ENCODE data around the gene CEMP1.
"Not testable (repeated sequence)": the region's sequence is repeated elsewhere in the genome, so short reads cannot be mapped to it uniquely, and the experiment has no call there.

Gene CEMP1

DNA sequence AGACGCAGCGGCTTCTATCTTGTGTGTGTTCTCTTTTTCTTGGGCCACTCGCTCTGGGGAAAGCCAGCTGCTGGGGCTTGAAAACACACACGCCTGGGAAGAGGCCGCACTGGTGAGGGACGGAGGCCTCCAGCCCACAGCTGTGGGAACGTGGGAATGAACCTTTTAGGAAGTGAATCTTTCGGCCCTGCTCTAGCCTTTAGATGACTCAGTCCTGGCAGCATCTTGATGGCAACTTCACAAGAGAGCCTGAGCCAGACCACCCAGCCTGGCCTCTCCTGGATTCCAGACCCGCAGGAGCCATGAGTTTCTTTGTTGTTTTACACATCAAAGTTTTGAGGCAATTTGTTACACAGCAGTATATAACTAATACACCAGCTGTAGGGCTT is 4.4 kb upstream of the CEMP1 start:
- no peak for DNase-seq

DNA sequence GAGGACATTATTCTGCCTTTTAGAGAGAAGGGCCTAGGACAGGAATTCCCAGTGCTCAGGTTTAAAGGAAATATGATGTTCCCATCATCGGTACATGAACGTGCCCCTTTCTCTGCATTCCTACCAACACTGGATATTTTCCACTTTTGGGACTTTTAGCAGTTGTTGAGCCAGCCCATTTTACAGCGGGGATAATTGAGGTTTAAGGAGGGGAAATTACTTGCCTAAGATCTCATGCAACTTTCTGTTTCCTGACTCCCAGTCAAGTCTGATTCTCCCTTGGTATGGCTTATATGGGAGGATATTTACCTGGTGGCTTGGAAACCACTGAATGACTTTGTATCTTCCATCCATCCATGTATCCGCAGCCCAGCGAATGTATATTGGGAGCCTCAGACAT is 3.1 kb upstream of the CEMP1 start:
- DNase-seq, result not testable (repeated sequence)

DNA sequence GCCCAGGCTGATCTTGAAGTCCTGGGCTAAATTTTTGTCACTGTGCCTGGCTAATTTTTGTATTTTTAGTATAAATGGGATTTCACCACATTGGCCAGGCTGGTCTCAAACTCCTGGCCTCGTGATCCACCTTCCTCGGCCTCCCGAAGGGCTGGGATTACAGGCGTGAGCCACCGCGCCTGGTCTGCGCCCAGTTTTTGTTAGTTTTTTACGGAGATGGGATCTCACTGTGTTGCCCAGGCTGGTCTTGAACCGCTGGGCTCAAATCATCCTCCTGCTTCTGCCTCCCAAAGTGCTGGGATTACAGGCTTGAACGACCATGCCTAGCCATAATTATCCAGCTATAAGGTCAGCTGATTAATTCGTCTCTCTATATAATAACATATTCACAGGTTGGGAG is 2.7 kb upstream of the CEMP1 start:
- no peak for DNase-seq

DNA sequence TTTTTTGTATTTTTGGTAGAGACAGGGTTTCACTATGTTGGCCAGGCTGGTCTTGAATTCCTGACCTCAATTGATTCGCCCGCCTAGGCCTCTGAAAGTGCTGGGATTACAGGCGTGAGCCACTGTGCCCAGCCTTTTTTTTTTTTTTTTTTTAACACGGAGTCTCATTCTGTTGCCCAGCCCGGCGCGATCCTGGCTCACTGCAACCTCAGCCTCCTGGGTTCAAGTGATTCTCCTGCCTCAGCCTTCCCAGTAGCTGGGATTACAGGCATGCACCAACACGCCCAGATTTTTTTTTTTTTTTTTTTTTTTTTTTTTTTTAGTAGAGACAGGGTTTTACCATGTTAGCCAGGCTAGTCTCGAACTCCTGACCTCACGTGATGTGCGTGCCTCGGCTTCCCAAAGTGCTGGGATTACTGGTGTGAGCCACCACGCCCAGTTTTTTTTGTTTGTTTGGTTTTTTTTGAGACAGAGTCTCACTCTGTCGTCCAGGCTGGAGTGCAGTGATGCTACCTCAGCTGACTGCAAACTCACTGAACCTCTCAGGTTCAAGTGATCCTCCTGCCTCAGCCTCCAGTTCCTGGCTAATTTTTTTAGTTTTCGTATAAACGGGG is 2.0 kb upstream of the CEMP1 start:
- DNase-seq, result not testable (repeated sequence)

DNA sequence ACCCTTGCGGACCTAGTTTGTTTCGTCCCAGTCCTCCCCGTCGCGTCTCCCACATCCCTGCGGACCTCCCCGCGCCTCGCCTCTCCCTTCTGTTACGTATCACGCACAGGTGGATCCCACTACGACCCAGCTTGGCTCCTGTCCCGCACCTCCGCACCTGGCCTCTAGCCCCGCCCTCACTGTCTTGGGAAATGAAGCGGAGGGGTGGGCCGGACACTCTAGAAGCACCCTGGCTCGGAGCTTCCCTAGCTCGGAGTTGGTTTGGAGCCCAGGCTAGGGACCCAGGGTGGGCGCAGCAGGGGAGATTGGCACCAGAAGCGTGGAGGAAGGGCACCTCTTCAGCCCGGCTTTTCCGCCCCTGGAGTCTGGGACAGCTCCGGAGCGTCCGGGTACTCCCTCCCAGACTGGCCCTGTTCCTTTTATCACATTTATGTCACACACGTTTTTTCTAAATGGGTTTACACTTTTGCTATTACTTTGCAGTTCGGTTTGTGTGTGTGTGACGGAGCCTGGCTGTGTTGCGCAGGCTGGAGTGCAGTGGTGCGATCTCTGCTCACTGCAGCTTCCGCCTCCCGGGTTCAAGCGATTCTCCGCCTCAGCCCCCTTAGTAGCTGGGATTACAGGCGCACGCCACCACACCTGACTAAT is 1.4 kb upstream of the CEMP1 start:
- no peak for DNase-seq

GRCh38 chr16:2531696-2532493 is 687 bp upstream of the CEMP1 start:
- DNase-seq, result peak; percentile 82

DNA sequence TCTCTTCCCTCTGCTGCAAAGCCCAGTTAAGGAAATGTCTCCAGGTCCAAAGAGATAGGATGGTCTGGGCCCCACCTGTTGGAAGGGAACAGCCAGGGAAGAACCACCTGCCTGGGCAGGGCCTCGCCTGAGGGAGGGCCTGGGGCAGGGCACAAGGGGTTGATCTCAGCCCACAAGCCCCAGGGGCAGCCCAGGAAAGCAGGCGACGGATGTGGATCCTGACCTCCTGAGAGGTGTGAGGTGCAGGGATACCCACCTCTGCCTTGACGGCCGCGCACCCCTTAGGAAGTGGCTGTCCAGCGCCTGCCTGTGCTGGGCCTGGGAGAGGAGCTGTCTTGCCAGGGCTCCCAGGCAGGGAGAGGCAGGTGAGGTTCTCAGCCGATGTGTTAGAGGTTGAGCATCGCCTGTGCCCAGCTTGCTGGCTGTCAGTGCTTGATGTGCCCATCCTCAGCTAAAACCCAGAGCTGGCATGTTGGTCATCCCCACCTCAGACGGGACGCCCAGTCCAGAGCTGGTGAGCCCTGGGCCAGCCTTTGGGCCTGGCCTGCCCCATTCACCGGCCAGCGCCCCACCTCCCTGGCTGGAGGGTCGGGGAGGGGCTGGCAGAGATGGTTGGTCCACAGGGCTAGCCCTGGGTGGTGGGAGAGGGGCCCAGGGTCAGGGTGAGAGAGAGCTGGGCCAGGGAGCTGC is 434 bp downstream of the CEMP1 start:
- DNase-seq, result no peak

DNA sequence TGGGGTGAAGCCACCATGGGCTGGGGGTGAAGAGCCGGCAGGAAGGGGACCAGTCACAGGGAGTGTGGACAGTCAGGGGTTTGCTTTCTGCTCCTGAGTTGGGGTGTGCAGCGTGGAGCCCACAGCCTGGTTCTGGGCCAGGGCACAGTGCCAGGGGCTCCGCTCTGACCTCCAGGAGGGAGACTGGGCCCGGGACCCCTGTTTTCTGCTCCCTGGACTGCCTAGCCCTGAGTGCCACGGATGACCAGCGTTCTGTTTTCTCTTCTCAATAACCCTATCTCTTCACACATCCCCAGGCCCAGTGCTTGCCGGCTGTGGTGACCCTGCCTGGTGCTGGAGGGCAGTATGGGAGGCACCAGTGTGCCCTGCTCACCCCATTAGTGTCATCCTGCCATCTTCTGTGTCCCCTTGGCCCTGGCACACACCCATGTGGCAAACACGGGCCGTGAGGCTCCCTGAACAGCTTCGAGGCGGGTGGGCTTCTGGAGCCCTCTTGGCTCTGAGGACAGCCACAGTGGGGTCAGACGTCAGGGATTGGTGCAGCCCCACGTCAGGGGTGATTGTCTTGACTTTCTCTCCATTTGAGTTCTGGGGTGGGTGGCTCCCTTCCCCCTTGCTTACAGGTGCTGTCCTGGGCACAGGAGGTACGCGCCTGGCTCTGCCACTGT is 1.1 kb downstream of the CEMP1 start:
- no peak for DNase-seq

- DNase-seq, result no peak
Observed at GRCh38 chr16:2529061-2529931, 1.9 kb downstream of the CEMP1 start.

- DNase-seq, result no peak
Observed at GRCh38 chr16:2528161-2529060, 2.8 kb downstream of the CEMP1 start.

DNA sequence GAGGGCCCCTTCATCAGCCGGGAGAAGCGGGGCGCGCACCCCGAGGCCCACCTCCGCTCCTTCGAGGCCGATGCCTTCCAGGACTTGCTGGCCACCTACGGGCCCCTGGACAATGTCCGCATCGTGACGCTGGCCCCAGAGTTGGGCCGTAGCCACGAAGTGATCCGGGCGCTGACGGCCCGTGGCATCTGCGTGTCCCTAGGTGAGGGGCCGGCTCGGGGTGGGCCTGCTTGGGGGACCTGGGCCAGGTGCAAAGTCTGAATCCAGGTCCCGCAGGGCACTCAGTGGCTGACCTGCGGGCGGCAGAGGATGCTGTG is 3.5 kb downstream of the CEMP1 start:
- no peak for DNase-seq

DNA sequence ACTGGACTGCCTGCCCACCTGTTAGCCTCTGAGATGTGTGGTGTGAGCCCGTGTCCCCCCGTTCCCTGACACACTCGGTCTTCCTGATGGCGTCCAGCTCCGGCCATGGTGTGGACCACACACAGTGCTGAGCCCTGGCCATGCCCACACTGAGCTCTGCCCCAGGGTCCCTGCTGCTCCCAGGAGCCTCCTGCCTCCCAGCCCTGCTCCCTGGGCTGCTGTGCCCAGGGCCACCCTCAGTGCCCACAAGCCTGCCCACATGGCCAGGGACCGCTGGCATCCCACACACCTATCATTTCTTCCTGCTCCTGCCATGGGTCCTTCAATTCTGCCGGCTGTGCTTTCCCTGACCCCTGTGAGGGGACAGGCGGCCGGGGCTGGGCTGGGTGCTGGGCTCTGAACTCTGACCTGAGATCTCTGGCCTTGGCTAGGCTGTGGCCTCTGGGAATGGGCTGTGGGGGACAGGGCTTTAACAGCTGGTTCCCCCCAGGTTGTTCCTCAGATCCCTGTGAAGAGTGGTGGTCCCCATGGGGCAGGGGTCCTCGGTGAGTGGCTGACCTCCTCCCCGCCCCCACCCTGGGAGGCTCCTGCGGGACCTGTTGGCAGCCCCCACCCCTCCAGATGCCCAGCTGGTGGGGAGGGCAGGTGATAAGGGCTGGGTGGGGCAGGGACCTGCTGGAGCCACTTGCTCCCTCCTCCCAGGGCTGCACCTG is 4.0 kb downstream of the CEMP1 start:
- no peak for DNase-seq

DNA sequence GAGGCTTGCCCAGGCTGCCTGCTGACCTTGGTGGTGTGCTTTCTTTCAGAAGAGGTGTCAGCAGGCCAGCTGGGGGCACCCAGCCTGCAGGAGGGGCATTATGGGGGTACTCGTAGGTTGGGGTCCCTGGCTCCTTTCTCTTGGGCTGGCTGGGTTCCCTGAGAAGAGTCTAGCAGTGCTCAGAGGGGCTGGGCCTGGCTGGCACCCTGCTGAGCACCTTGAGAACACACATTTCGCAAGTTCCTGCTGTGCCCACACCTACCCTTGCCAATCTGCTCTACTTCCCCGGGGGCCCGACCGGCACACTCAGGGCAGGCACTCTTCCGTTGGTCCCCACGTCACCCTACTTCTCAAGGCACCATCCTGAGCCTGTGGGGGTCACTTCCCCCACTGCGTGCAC is 5.1 kb downstream of the CEMP1 start:
- DNase-seq, result no peak

- no peak for DNase-seq
Observed at GRCh38 chr16:2524339-2524938, 6.8 kb downstream of the CEMP1 start.

GRCh38 chr16:2523801-2524231 is 7.4 kb downstream of the CEMP1 start:
- no peak for DNase-seq

- DNase-seq, result no peak
Observed at GRCh38 chr16:2520784-2521531, 10.2 kb downstream of the CEMP1 start.

DNA sequence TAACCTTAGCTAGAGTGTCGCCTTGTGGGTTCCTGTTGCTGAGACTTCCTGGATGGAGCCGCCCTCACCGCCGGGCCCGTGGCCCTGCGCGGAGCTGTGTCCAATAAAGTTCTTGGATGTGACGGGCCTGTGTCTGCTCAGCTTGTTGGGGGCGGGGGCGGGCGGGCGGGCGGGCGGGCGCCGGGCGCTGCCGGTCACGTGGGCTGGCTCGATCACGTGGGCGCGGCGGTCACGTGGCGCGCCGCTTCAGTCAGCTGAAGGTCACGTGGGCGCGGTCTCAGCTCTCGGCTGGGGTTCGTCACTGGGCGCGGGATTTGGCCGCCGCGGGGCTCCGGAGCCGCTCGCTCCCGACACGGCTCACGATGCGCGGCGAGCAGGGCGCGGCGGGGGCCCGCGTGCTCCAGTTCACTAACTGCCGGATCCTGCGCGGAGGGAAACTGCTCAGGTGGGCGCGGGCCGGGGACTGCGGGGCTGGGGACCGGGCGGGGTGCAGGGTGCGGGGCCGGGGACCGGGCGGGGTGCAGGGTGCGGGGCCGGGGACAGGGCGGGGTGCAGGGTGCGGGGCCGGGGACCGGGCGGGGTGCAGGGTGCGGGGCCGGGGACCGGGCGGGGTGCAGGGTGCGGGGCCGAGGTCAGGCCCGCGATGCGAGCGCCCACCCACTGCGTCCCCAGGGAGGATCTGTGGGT is 11.0 kb downstream of the CEMP1 start, which contains the start of gene AMDHD2:
AMDHD2 (plus strand) TSS at position 275 of the 687 bp plus-strand sequence; CDS start at position 363, 88 bp downstream.
- DNase-seq, result peak; percentile 78

DNA sequence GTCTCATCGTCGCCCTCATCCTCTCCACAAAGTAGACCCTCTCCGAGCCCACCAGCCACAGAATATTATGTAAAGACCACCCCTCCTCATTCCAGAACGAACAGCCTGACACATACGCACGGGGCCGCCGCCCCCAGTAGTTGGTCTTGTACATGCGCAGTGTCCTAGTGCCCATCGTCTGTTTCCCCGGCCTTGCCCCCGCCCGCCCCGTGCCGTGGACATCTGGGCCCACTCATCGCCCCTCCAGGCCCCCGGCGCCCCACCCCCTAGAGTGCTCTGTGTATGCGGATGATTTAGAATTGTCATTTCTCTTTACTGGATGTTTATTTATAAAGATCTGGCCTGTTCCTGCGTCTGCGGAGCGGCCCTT is 11.5 kb downstream of the CEMP1 start:
- no peak for DNase-seq

Data from DMS 273 treated with DMSO at 0.1 percent for 48 hours (cell line).